Activated CD8-positive, alpha-beta T cell treated with anti-CD3 and anti-CD28 coated beads for 36 hours (primary cell): ENCODE measurements around the gene KCNIP1. TPM values are rescaled to one million over a fixed set of nuclear protein-coding genes. Genes with fewer than 3 reads are reported as not detected.

Source experiments
- ATAC-seq: fragments of 200-7000 bp; cut with Tn5 transposase; one replicate; pipeline ENCODE4 v1.10.0; 2021; ENCODE audit warnings: mild to moderate bottlenecking, moderate library complexity
- CTCF ChIA-PET: fragments of 350-600 bp; sonication (Branson Sonifier 250); formaldehyde crosslinking; loops from one replicate; lab custom pipeline; 2021; ENCODE audit warnings: antibody characterized with exemption; lab: Charles Lee
- POLR2A ChIA-PET: fragments of 350-600 bp; sonication (Branson Sonifier 250); formaldehyde crosslinking; loops from one replicate; lab custom pipeline; 2021; ENCODE audit warnings: antibody characterized with exemption; lab: Charles Lee
- DNase-seq: peaks from one replicate; pipeline ENCODE4 v3.0.0-alpha.2; 2020
- H3K27ac Mint-ChIP-seq: one replicate; pipeline ENCODE4 v1.8.0; 2021; ENCODE audit warnings: mild to moderate bottlenecking, mixed read lengths
- H3K27me3 Mint-ChIP-seq: one replicate; pipeline ENCODE4 v1.8.0; 2021; ENCODE audit warnings: mixed read lengths
- H3K36me3 Mint-ChIP-seq: one replicate; pipeline ENCODE4 v1.8.0; 2021; ENCODE audit warnings: low read depth, mixed read lengths
- H3K4me1 Mint-ChIP-seq: one replicate; pipeline ENCODE4 v1.8.0; 2021; ENCODE audit warnings: low read depth, mixed read lengths
- H3K4me3 Mint-ChIP-seq: one replicate; pipeline ENCODE4 v1.8.0; 2021; ENCODE audit warnings: mild to moderate bottlenecking, moderate library complexity, mixed read lengths
- H3K9me3 Mint-ChIP-seq: one replicate; pipeline ENCODE4 v1.8.0; 2021; ENCODE audit warnings: mixed read lengths
- CTCF ChIP-seq: fragments of 200-600 bp; IDR thresholded peaks from one replicate; pipeline ENCODE4 v1.8.0; 2022; ENCODE audit warnings: antibody characterized with exemption, mild to moderate bottlenecking
- intact Hi-C: fragments of 100-400 bp; cut with micrococcal nuclease; formaldehyde crosslinking; loops from one replicate; pipeline ENCODE4 v1.10.0; 2022
- total RNA-seq, 2 experiments: library from RNA; stranded (reverse); gene quantifications; one replicate each; pipeline ENCODE4 v1.2.3, GENCODE V29; 2021

Gene KCNIP1
- total RNA-seq, 2 experiments from 2014 or later, result not detected

- ChIA-PET CTCF (no interaction called here), POLR2A (no interaction called here)
- ATAC-seq (no peak), DNase-seq (no peak)
- H3K9me3 Mint-ChIP-seq, result no peaks in the 10 kb centered on the region
- no peak for TF ChIP-seq CTCF
- H3K36me3 Mint-ChIP-seq, result no peaks in the 10 kb centered on the region
- no peak overlapping the region for H3K4me3 Mint-ChIP-seq
- no peaks in the 10 kb centered on the region for H3K27me3 Mint-ChIP-seq
- H3K4me1 Mint-ChIP-seq, result no peaks in the 10 kb centered on the region
- intact Hi-C loops, result no loop called here
- H3K27ac Mint-ChIP-seq, result no peak overlapping the region
Measured at GRCh38 chr5:170517411-170517810, 13.6 kb downstream of the KCNIP1 start.

- DNase-seq, result no peak
- POLR2A ChIA-PET, result no interaction called here
- no peak for TF ChIP-seq CTCF
- no peaks in the 10 kb centered on the region for H3K4me1 Mint-ChIP-seq
- H3K36me3 Mint-ChIP-seq, result no peaks in the 10 kb centered on the region
- no peak for ATAC-seq
- intact Hi-C loops, result no loop called here
- no peaks in the 10 kb centered on the region for H3K27me3 Mint-ChIP-seq
- no peaks in the 10 kb centered on the region for H3K9me3 Mint-ChIP-seq
- no peak overlapping the region for H3K27ac Mint-ChIP-seq
- CTCF ChIA-PET, result no interaction called here
- H3K4me3 Mint-ChIP-seq, result no peak overlapping the region
Measured at GRCh38 chr5:170518277-170518676, 14.5 kb downstream of the KCNIP1 start.

- Mint-ChIP-seq H3K27ac (no peak overlapping the region), H3K4me3 (no peak overlapping the region), H3K27me3 (peaks cover 3% of the 10 kb centered on the region), H3K9me3 (no peaks in the 10 kb centered on the region), H3K4me1 (no peaks in the 10 kb centered on the region), H3K36me3 (no peaks in the 10 kb centered on the region)
- POLR2A ChIA-PET, result no interaction called here
- no peak for ATAC-seq
- no peak for TF ChIP-seq CTCF
- no peak for DNase-seq
- intact Hi-C loops, result no loop called here
- CTCF ChIA-PET, result interaction anchor here (1.1 kb wide), 1 partner anchor 10 kb away, joined by 3 read pairs; no protein-coding TSS in a partner anchor
Measured at GRCh38 chr5:170519549-170519948, 15.7 kb downstream of the KCNIP1 start.

- no peak for DNase-seq
- no peak overlapping the region for H3K4me3 Mint-ChIP-seq
- TF ChIP-seq CTCF, result no peak
Measured at GRCh38 chr5:170520372-170520771, 16.6 kb downstream of the KCNIP1 start.

GRCh38 chr5:170522211-170523141 lies 18.7 kb downstream of the KCNIP1 start:
- Mint-ChIP-seq H3K4me1 (no peaks in the 10 kb centered on the region), H3K36me3 (no peaks in the 10 kb centered on the region), H3K27me3 (peaks cover 3% of the 10 kb centered on the region), H3K9me3 (no peaks in the 10 kb centered on the region), H3K4me3 (no peak overlapping the region), H3K27ac (no peak overlapping the region)
- ChIA-PET POLR2A (no interaction called here), CTCF (no interaction called here)
- no peak for TF ChIP-seq CTCF
- ATAC-seq (no peak), DNase-seq (no peak)
- intact Hi-C loops, result no loop called here

More at GRCh38 chr5:170520372-170520771, 16.6 kb downstream of the KCNIP1 start:
- H3K27ac Mint-ChIP-seq, result no peak overlapping the region
- intact Hi-C loops, result no loop called here
- peaks cover 3% of the 10 kb centered on the region for H3K27me3 Mint-ChIP-seq
- H3K36me3 Mint-ChIP-seq, result no peaks in the 10 kb centered on the region
- no peaks in the 10 kb centered on the region for H3K4me1 Mint-ChIP-seq
- H3K9me3 Mint-ChIP-seq, result no peaks in the 10 kb centered on the region
- CTCF ChIA-PET, result interaction anchor here (1.1 kb wide), 1 partner anchor 9 kb away, joined by 3 read pairs; no protein-coding TSS in a partner anchor
- POLR2A ChIA-PET, result no interaction called here
- no peak for ATAC-seq
